ENCODE results near the gene MGMT. TPM values are rescaled to one million over a fixed set of nuclear protein-coding genes. Genes with fewer than 3 reads are reported as not detected.

The MGMT gene
- total RNA-seq, 4 donors from 2014 or later: 25.6 to 32.2 (median 29.5) TPM

GRCh38 chr10:129796710-129797420 is 329.8 kb downstream of the MGMT start:
- 89% methylated on average over 6 of the region's 14 CpGs for WGBS
- H3K27ac ChIP-seq: no peak overlapping the region
- TF ChIP-seq POLR2AphosphoS5 (IDR thresholded peaks at IDR 0.05) (no peak), POLR2A (IDR thresholded peaks at IDR 0.05) (no peak), EP300 (IDR thresholded peaks at IDR 0.05) (no peak), CTCF (IDR thresholded peaks at IDR 0.05) (no peak)
- no peaks in the 10 kb centered on the region for H3K9me3 ChIP-seq
- no peak overlapping the region for H3K4me3 ChIP-seq
- H3K4me1 ChIP-seq: no peaks in the 10 kb centered on the region
- H3K36me3 ChIP-seq: no peaks in the 10 kb centered on the region
- DNase-seq (ENCODE audit: low spot score in 2 of 2): no peak
- H3K27me3 ChIP-seq: no peaks in the 10 kb centered on the region

- TF ChIP-seq POLR2AphosphoS5 (IDR thresholded peaks at IDR 0.05) (no peak), EP300 (IDR thresholded peaks at IDR 0.05) (no peak), CTCF (IDR thresholded peaks at IDR 0.05) (no peak), POLR2A (IDR thresholded peaks at IDR 0.05) (no peak)
- H3K4me1 ChIP-seq: no peaks in the 10 kb centered on the region
- H3K4me3 ChIP-seq: no peak overlapping the region
- H3K27me3 ChIP-seq: no peaks in the 10 kb centered on the region
- DNase-seq (ENCODE audit: low spot score in 2 of 2): no peak
- peaks cover 3% of the 10 kb centered on the region for H3K9me3 ChIP-seq
- no peaks in the 10 kb centered on the region for H3K36me3 ChIP-seq
- 48% methylated on average over 3 of the region's 3 CpGs for WGBS
- H3K27ac ChIP-seq: no peak overlapping the region
Measured at GRCh38 chr10:129799942-129800341, 332.9 kb downstream of the MGMT start.

GRCh38 chr10:129800796-129801340 is 333.8 kb downstream of the MGMT start:
- no peak overlapping the region for H3K4me3 ChIP-seq
- no peak for DNase-seq (ENCODE audit: low spot score in 2 of 2)
- peaks cover 3% of the 10 kb centered on the region for H3K9me3 ChIP-seq
- no peaks in the 10 kb centered on the region for H3K36me3 ChIP-seq
- no peak for TF ChIP-seq CTCF (IDR thresholded peaks at IDR 0.05)
- no peak for TF ChIP-seq POLR2A (IDR thresholded peaks at IDR 0.05)
- no peak for TF ChIP-seq POLR2AphosphoS5 (IDR thresholded peaks at IDR 0.05)
- no peak for TF ChIP-seq EP300 (IDR thresholded peaks at IDR 0.05)
- H3K27me3 ChIP-seq: no peaks in the 10 kb centered on the region
- H3K27ac ChIP-seq: no peak overlapping the region
- 67% methylated on average over 9 of the region's 14 CpGs for WGBS
- no peaks in the 10 kb centered on the region for H3K4me1 ChIP-seq

GRCh38 chr10:129807211-129807610 is 340.2 kb downstream of the MGMT start:
- Histone ChIP-seq H3K9me3 (peaks cover 3% of the 10 kb centered on the region), H3K27ac (no peak overlapping the region), H3K27me3 (no peaks in the 10 kb centered on the region), H3K4me3 (no peak overlapping the region), H3K36me3 (no peaks in the 10 kb centered on the region), H3K4me1 (no peaks in the 10 kb centered on the region)
- 75% methylated on average over 7 of the region's 7 CpGs for WGBS
- DNase-seq (ENCODE audit: low spot score in 2 of 2): no peak
- no peak for TF ChIP-seq POLR2AphosphoS5 (IDR thresholded peaks at IDR 0.05)
- TF ChIP-seq CTCF (IDR thresholded peaks at IDR 0.05): no peak
- no peak for TF ChIP-seq POLR2A (IDR thresholded peaks at IDR 0.05)
- no peak for TF ChIP-seq EP300 (IDR thresholded peaks at IDR 0.05)

- H3K4me3 ChIP-seq: no peak overlapping the region
- no peaks in the 10 kb centered on the region for H3K4me1 ChIP-seq
- DNase-seq (ENCODE audit: low spot score in 2 of 2): no peak
- no peak overlapping the region for H3K27ac ChIP-seq
- 66% methylated on average over 15 of the region's 26 CpGs for WGBS
- no peaks in the 10 kb centered on the region for H3K27me3 ChIP-seq
- H3K36me3 ChIP-seq: no peaks in the 10 kb centered on the region
- H3K9me3 ChIP-seq: peaks cover 3% of the 10 kb centered on the region
- TF ChIP-seq POLR2AphosphoS5 (IDR thresholded peaks at IDR 0.05) (no peak), EP300 (IDR thresholded peaks at IDR 0.05) (no peak), POLR2A (IDR thresholded peaks at IDR 0.05) (no peak), CTCF (IDR thresholded peaks at IDR 0.05) (no peak)
Measured at GRCh38 chr10:129808092-129808983, 341.3 kb downstream of the MGMT start.
